Measurements from ENCODE around the gene UAP1L1.

Gene UAP1L1

DNA sequence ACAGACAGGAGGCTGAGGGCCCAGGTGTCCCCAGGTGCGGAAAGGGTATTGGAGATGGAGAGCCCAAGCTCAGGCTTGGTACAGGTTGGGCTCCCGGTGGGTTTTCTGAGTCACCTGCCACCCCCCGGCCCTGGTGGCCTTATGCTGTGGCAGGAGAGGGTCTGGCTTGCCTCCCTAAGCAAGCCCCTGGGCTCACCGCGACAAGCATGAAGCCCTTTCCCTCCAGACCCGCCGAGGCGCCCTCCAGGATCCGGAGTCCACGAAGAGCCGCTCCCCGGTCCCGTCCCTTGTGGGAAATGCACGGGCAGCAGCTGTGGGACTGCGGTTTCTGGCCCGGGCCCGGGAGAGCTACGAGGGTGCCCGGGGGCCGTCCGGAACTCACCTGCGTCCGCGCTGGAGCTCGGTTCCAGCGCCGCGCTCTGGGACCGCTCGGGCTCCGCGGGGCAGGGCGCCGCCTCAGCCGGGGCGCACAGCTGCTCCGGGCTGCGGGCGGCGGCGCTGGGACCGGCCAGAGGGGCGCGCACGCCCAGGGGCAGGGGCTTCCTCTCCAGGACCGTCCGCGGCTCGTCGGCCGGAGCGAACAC, 7.7 kb upstream of the UAP1L1 start:
- peak in 3 of 10 donors; percentile 15 to 86 (median 78) for DNase-seq

DNA sequence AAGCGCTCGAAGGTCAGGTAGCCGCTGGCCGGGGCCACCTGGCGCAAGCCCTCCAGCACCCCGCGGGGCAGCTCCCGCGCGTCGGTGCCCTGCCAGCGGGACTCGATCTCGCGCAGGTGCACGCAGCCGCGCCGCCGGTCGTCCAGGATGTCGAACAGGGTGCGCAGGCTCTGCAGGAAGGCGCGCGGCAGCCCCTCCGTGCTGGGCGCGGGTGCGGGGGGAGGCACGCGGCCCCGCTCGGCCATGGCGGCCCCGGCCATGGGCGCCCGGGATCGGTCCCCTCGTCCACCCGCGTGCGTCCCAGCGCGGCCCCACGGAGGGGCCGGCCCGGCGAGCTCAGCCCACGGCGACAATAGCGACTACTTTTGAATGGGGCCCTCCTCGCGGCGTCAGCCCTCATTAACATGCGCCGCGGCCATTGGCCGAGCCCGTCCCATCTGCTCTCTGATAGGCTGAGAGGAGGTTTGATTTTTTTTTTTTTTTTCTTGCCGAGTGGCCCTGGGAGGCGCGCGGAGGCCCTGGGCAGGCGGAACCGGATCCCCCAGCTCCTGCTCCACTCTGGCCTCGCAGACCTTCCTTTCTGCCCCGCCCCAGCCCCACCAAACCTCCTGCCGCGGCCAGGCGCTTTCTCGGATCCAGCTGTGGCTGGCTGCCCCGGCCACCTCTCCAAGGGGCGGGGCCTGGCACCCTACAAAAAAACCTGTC, 7.0 kb upstream of the UAP1L1 start, which contains the start of gene SAPCD2:
TSS of gene SAPCD2 (minus strand) at position 357 of the 705 bp plus-strand sequence. CDS start at position 260, 97 bp downstream.
- intact Hi-C loops (cut with DNase I): no loop called here
- DNase-seq: peak; percentile 75 to 98 (median 86)

More for the DNA sequence above, 7.7 kb upstream of the UAP1L1 start:
- intact Hi-C loops (cut with DNase I): no loop called here

DNA sequence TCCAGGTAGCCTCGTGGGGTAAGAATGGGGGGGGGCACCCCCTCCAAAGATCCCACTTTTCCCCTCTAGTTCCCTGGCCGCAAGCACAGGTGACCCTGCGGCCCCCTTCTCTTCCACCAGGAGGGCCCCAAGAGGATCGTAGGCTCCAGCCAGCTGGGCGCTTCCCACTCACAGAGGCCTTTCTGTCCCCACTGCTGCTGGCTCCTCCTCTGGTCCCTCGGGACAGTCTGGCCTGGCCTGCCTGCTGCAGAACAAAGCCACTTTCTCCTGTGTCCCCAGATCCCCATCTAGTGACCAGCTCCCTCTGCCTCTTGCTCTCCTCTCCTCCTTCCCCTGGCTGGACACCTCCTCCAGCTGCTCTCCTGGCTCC, 6.4 kb upstream of the UAP1L1 start:
- peak; percentile 70 to 98 (median 82) for DNase-seq
- intact Hi-C loops (cut with DNase I): no loop called here

DNA sequence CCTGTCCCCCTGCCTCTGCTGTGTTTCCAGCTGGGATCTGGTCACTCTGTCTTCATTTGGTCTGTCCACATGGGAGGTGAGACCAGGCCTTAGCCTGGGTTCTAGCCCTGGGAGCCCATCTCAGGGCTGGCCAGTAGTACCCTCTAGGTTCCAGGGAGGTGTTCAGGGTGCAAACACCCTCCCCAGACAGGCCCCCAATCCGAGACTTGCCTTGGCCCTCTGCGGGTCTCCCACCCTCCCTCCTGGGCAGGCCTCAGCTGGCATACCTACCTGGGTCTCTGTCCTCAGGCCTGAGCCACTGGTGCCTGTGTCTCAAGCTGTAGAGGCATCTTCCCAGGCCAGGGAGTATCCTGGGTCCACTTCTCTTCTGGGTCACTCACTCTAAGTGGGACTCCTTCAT, 6.0 kb upstream of the UAP1L1 start:
- intact Hi-C loops (cut with DNase I): no loop called here

DNA sequence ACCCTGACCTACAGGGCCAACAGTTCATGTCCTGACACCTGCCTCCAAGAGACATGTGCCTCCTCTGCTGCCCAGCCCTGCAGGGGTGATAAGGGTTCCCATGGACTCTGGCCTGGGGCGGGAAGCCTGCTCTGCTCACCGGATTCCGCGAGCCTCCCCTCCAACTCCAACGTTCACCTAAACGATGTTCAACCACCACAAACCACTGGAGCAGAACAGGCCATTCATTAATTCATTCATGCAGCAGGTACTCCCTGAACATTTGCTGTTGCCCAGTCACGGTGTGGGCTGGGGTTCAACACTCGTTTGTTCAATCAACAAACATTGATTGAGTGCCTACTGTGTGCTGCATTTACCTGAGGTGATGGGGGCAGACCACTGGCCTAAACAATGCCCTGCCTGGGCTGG, 3.3 kb upstream of the UAP1L1 start:
- DNase-seq: peak in 1 of 10 donors; percentile 49
- intact Hi-C loops (cut with DNase I): no loop called here

More for the DNA sequence above, 6.0 kb upstream of the UAP1L1 start:
- DNase-seq: peak in 1 of 10 donors; percentile 55

DNA sequence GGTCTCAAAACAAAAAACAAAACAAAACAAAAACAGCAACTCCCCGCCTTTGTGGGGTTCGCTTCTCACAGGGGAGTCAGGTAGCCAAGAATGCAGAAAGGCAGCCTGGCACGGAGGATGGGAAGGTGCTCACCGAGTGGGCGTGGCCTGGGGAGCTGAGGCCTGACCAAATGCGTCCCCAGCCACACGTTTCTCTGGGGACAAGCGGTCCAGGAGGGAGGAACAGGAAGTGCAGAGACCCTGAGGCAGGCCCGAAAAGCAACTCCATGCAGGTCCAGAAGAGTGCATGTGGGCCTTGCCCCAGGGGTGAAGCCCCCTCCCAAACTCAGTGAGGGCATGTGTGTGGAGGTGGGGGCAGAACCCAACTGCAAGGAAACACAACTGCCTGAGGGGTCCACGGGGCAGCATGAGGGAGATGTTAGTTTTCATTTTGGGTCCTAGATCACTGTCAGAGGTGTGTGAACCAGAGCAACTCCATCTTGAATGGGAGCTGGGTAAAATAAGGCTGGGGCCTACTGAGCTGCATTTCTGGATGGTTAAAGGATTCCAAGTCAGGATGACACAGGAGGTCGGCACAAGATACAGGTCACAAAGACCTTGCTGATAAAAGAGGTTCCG, 2.6 kb upstream of the UAP1L1 start:
- intact Hi-C loops (cut with DNase I): no loop called here

DNA sequence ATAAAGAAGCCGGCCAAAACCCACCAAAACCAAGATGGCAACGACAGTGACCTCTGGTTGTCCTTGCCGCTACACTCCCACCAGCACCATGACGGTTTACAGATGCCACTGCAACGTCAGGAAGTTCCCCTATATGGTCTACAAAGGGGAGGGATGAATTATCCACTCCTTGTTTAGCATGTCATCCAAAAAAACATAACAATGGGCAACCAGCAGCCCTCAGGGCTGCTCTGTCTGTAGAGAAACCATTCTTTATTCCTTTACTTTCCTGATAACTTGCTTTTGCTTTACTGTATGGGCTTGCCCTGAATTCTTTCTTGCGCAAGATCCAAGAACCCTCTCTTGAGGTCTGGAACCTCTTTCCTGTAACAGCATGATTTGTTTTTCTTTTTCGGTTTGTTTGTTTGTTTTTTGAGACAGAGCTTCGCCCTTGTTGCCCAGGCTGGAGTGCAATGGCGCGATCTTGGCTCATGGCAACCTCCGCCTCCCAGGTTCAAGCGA, 2.0 kb upstream of the UAP1L1 start:
- intact Hi-C loops (cut with DNase I): no loop called here
- no peak for DNase-seq

More for the DNA sequence above, 2.6 kb upstream of the UAP1L1 start:
- peak in 1 of 10 donors; percentile 57 for DNase-seq

DNA sequence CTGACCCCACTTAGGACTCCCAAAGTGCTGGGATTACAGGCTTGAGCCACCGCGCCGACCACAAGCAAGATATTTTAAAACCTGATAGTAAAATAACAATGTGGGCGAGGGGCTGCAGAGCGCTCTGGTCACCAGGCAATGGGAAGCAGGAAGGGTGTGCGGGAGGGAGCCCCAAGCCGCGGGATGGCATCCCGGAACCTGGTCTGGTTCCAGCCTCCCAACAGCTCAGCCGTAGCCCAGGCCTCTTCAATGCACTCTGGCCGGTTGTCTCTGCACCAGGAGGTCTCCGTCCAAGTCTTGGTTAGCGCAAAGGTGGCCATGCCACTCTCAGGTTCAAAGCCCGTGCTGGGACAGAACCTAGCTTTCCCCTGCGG, 694 bp upstream of the UAP1L1 start:
- intact Hi-C loops (cut with DNase I): no loop called here
- DNase-seq: no peak

DNA sequence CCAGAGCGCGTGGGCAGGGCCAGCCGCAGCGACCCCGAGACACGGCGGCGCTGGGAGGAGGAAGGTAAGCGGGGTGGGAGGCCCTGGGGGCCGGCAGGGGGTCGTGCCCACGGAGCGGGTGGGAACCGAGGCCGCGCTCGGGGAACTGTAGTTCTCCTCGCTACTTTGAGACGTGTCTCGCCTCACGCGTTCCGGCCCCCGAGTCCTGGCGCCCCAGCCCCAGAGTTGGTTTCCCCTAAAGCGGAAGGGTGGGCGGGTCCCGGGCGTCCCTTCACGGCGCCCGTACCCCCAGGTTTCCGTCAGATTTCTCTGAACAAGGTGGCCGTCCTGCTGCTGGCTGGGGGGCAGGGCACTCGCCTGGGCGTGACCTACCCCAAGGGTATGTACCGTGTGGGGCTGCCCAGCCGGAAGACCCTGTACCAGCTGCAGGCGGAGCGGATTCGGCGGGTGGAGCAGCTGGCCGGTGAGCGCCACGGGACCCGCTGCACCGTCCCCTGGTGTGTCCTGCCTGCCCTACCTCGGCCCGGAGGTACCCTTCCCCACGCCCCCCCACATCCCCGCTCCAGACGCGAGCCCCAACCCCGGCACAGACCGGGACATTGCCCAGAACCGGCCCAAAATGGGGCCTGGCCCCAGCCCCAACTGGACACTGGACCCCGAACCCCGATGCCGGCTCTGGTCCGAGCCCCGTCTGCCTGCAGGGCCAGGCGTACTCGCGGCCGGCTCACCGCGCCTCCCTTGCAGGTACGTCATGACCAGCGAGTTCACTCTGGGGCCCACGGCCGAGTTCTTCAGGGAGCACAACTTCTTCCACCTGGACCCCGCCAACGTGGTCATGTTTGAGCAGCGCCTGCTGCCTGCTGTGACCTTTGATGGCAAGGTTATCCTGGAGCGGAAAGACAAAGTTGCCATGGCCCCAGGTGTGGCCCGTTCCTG, 709 bp downstream of the UAP1L1 start:
- intact Hi-C loops (cut with DNase I): no loop called here
- peak in 1 of 10 donors; percentile 89 for DNase-seq

DNA sequence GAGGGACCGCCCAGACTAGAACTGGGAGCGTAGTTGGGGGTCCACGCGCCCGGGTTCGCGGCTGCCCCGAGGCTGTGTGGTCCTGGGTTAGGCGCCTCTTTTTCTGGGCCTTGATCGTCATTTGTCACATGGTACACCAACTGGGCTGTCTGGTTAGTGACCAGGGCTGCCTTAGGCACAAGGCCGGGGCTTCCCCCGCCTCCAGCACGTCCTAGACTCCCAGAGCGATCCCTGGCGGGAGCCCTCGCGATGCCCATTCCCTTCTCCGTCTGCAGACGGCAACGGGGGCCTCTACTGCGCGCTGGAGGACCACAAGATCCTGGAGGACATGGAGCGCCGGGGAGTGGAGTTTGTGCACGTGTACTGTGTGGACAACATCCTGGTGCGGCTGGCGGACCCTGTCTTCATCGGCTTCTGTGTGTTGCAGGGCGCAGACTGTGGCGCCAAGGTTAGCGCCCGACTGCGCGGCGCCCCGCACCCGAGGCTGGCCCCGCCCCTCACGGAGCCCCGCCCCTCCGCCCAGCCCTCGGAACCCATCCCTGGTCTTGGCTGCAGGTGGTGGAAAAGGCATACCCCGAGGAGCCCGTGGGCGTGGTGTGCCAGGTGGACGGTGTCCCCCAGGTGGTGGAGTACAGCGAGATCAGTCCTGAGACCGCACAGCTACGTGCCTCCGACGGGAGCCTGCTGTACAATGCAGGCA, 1.5 kb downstream of the UAP1L1 start:
- intact Hi-C loops (cut with DNase I): no loop called here
- peak in 1 of 10 donors; percentile 69 for DNase-seq

DNA sequence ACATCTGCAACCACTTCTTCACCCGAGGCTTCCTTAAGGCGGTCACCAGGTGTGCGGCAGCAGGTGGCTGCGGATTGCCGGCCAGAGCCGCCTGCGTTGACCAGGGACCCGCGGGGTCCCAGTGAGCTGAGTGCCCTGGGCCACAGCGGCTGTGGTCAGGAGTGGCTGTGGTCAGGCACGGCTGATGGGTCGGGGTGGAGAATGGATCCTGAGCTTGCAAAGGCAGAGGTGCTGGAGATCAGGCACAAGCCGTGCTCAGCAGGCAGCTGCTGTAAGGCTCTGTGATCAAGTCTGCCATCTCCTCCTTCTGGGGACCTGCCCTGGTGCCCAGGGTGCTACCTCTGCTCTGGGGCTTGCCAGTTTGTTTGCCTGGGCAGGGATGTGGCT, 2.1 kb downstream of the UAP1L1 start:
- intact Hi-C loops (cut with DNase I): no loop called here
- DNase-seq: peak in 1 of 10 donors; percentile 79

DNA sequence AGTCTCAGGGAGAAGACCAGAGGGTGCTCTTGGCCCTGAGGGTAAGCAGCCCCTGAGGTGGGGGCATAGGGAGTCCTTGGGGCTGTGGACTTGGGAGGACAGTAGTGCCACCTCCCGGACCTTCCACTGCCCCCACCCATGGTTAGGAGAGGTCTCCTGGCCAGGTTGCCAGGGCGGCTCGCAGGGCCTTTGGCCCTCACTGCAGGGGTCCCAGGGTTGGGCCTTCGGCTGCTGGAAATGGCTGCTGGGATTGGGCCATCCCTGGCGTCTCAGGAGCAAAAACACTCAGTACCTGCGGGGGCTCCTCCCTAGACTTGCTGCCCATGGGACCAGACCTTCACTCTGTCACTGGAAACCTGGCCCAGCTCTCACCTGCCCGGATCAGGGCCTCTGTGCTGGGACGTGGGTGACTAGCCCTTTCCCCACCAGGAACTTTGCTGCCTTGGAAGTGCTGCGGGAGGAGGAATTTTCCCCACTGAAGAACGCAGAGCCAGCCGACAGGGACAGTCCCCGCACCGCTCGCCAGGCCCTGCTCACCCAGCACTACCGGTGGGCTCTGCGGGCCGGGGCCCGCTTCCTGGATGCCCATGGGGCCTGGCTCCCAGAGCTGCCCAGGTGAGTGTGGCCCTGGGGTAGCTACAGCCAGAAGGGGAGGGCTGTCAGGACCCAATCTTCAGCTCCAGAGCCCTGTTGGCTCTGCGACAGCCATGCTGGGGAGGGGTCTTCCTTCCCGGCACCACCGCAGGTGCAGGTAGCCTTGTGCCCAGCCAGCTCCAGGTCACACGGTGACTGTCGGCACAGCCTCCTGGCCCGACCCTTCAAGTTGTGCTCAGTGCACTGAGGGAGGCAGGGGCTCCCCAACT, 3.2 kb downstream of the UAP1L1 start:
- peak in 1 of 10 donors; percentile 72 for DNase-seq
- intact Hi-C loops (cut with DNase I): no loop called here

DNA sequence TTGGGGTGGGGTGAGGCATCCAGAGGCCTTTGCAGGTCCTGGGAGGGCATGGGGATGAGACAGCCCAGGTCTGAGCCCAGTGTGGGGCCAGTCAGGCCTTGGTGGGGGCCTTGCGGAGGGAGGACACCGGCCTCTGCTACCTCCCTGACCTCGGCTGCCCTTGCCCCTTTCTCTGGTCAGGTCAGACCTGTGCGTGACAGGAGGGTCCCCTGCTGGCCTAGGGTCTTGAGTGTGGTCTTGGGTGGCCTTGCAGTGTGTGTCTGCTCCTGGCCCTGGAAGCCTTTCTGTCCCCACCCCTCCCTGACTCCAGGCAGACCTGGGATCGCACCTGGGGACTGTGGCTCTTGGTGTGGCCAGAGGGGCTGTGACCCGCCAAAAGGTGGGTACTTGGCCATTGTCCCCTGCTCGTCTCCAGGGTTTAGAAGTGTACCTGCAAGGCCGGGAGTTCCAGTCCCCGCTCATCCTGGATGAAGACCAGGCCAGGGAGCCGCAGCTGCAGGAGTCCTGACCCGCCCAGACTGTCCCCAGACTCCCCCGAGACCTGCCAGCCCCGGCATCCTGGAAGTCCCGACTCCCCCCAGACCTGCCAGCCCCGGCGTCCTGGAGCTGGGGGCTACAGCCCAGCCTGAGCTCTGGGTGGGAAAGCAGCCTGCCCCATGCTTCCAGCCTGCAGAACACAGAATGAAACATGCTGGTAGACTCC, 5.1 kb downstream of the UAP1L1 start:
- intact Hi-C loops (cut with DNase I): no loop called here
- DNase-seq: peak in 1 of 10 donors; percentile 76

DNA sequence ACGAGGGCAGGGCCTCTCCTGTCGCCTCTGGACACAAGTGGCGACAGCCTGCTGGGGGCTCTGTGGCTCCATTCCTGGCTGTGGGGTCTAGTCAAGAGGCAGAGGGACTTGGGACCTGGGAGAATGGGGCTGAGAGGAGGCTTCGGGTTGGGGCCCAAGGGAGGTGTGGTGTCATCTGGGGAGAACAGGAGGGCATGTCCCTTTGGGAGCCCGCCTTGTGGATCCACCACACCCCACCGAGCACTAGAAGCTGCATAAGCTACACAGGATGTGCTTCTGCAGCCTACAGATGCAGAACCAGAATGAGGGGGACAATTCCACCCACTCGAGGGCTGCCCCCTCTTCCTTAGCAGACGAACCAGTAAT, 5.6 kb downstream of the UAP1L1 start:
- DNase-seq: peak in 1 of 10 donors; percentile 62
- intact Hi-C loops (cut with DNase I): no loop called here

DNA sequence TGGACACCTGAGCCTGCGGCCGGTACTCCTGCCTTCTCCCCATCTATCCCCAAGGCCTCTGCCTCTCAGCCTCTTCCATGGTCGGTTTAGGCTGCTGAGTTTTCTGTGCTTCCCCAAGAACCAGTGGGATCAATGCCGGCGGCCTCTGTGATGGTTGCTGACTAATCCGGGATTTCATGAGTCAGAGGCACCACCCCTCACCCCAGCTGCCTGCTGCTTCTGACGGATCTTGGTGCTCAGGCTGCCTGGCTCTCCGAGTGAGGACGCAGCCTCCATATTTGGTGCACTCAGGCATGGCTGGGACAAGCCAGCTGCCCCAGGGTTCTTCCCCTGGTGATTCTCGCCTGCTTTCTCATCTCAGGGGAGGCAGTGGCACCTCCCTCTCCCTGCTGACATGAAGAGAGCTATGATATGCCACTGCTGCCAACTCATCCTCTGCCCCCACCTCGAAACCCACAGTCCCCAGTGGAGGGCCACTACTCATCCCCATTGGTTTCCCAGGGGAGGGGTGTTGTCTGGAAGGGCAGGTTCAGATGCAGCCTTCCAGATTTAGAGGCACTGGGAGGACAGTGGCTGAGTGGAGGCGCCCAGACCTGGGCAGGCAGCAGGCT, 6.2 kb downstream of the UAP1L1 start:
- peak in 7 of 10 donors; percentile 56 to 95 (median 83) for DNase-seq

DNA sequence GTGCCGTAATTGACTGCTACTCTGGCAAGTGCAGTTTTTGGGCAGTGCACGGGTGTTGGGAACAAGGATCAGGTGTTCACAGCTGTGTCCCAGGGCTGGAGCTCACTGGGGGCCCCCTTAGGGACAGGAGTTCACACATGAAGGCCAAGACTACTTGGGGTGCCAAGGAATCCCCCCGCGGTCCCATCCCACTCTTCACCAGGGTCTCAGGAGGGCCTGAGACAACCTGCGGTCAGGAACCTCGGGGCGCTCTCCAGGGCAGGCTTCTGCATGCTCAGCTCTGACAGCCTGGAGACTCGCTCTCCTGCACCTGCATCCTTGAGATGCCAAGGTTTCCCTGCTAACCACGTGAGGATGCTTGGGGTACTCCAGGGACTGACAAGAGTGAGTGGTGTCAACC, 7.2 kb downstream of the UAP1L1 start:
- peak in 1 of 10 donors; percentile 82 for DNase-seq
- intact Hi-C loops (cut with DNase I): no loop called here

More for the DNA sequence above, 6.2 kb downstream of the UAP1L1 start:
- intact Hi-C loops (cut with DNase I): no loop called here

DNA sequence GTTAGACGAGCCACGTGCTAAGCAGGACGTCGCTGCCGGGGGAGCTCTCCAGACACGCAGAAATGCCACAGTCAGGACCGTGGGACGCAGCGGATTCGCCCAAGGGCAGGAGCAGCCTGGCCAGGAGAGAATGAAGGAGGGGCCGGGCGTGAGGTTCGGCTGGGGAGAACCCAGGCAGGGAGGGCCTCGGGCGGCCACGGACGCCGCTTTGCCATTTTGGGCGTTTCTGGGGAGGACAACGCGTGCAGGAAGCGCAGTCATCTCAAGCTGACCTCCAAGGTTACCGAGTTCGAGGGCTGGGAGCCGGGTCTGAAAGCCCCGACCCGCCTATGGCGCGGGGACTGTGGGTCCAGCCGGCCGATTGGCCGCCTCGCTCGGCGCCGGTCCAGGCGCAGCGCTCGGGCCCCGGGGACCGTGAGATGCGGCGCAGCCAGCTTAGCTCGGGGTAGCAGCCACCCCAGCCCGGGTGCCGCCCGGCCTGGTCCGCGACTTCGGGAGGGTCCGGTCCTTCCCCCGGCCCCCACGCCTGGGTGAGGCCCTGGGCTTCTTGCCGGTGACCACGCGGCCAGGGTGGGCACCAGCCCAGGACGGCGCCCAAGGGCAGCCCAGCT, 8.7 kb downstream of the UAP1L1 start:
- intact Hi-C loops (cut with DNase I): no loop called here
- peak in 1 of 10 donors; percentile 86 for DNase-seq
